HG03097 (cell line): Measurements from ENCODE around the gene SMAD6.

Experiments
- ATAC-seq: cut with Tn5 transposase; IDR thresholded peaks from one replicate; pipeline ENCODE4 v1.9.1; 2021; ENCODE audit not compliant: unreplicated experiment, low FRiP score

Gene SMAD6

GRCh38 chr15:66771351-66771650, 69.3 kb downstream of the SMAD6 start:
- ATAC-seq = no peak

GRCh38 chr15:66772604-66773128, 70.6 kb downstream of the SMAD6 start:
- no peak for ATAC-seq

GRCh38 chr15:66773129-66773873, 71.3 kb downstream of the SMAD6 start:
- ATAC-seq = no peak

GRCh38 chr15:66774001-66774814, 72.2 kb downstream of the SMAD6 start:
- ATAC-seq = no peak

- no peak for ATAC-seq
These were observed 73.4 kb downstream of the SMAD6 start for GRCh38 chr15:66775127-66776105.

- ATAC-seq = no peak
These were observed 75.0 kb downstream of the SMAD6 start for GRCh38 chr15:66777054-66777453.

- ATAC-seq = no peak
These were observed 75.7 kb downstream of the SMAD6 start for GRCh38 chr15:66777596-66778313.

- no peak for ATAC-seq
These were observed 76.3 kb downstream of the SMAD6 start for GRCh38 chr15:66778314-66778665.

GRCh38 chr15:66778716-66779115, 76.7 kb downstream of the SMAD6 start:
- ATAC-seq = no peak

- no peak for ATAC-seq
These were observed 77.4 kb downstream of the SMAD6 start for GRCh38 chr15:66779331-66780009.

- ATAC-seq = no peak
These were observed 78.3 kb downstream of the SMAD6 start for GRCh38 chr15:66780172-66780972.

GRCh38 chr15:66780973-66781718, 79.1 kb downstream of the SMAD6 start:
- no peak for ATAC-seq

- no peak for ATAC-seq
These were observed 80.7 kb downstream of the SMAD6 start for GRCh38 chr15:66782785-66783184.

- ATAC-seq = no peak
These were observed 81.3 kb downstream of the SMAD6 start for GRCh38 chr15:66783314-66783713.

- ATAC-seq = no peak
These were observed 81.7 kb downstream of the SMAD6 start for GRCh38 chr15:66783725-66784124.

- no peak for ATAC-seq
These were observed 82.1 kb downstream of the SMAD6 start for GRCh38 chr15:66784174-66784573.

- no peak for ATAC-seq
These were observed 83.6 kb downstream of the SMAD6 start for GRCh38 chr15:66785637-66786036.

GRCh38 chr15:66786222-66786621, 84.2 kb downstream of the SMAD6 start:
- ATAC-seq = no peak
